HG03135 (cell line): Measurements from ENCODE around the gene TTC17.
"Not testable (repeated sequence)": the region's sequence is repeated elsewhere in the genome, so short reads cannot be mapped to it uniquely, and the experiment has no call there.

Source experiments
- ATAC-seq: cut with Tn5 transposase; IDR thresholded peaks from one replicate; pipeline ENCODE4 v1.9.1; 2021; ENCODE audit warnings: mild to moderate bottlenecking, moderate library complexity; ENCODE audit not compliant: unreplicated experiment

TTC17 gene

GRCh38 chr11:43378897-43379296, 20.2 kb downstream of the TTC17 start:
- ATAC-seq: no peak

- no peak for ATAC-seq
These were observed 23.1 kb downstream of the TTC17 start for GRCh38 chr11:43381802-43382201.

DNA sequence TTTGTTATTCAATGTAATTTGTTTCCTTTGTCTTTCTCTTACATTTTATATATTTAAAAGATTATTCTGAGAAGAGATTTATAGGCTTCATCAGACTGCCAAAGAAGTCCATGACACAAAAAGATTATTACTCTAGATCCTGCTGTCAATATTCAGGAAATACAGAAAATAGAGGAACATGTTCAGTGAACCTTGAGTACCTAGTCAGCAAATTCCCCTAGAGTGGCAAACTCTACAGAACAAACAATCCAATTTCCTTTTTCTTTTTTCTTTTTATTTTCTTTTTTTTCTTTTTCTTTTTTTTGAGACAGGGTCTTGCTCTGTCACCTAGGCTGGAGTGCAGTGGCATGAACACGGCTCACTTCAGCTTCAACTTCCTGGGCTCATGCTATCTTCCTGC, 23.9 kb downstream of the TTC17 start:
- no peak for ATAC-seq

DNA sequence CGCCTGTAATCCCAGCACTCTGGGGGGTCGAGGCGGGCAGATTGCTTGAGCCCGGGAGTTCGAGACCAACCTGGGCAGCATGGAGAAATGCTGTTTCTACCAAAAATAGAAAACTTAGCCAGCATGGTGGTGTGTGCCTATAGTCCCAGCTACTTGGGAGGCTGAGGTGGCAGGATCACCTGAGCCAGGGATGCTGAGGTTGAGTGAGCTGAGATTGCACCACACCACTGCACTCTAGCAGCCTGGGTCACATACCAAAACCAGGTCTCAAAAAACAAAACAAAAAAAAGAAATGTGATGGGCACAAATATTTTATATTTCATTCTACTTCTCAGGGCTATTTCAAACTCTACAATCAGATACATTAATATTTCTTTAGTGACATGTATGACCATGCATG, 25.7 kb downstream of the TTC17 start:
- ATAC-seq: no peak

GRCh38 chr11:43392713-43393112, 34.0 kb downstream of the TTC17 start:
- ATAC-seq: no peak

- no peak for ATAC-seq
These were observed 35.1 kb downstream of the TTC17 start for GRCh38 chr11:43393765-43394355.

DNA sequence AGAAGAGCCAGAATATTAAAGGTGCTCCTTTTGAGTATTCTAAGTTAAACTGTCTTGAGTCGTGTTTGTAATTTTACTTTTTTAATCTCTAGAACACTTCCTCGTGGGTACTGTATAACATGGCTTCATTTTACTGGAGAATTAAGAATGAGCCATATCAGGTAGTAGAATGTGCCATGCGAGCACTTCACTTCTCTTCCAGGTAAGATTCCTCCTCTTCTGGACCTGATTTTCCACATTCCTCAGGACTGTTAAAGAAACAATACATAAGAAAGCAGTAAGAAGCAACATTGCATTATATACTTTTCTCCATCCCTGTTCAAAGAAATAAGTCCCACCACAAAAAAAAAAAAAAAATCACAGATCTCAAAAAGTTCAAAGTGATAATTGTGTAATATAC, 37.9 kb downstream of the TTC17 start:
- ATAC-seq: no peak

GRCh38 chr11:43397251-43397650, 38.5 kb downstream of the TTC17 start:
- ATAC-seq: no peak

DNA sequence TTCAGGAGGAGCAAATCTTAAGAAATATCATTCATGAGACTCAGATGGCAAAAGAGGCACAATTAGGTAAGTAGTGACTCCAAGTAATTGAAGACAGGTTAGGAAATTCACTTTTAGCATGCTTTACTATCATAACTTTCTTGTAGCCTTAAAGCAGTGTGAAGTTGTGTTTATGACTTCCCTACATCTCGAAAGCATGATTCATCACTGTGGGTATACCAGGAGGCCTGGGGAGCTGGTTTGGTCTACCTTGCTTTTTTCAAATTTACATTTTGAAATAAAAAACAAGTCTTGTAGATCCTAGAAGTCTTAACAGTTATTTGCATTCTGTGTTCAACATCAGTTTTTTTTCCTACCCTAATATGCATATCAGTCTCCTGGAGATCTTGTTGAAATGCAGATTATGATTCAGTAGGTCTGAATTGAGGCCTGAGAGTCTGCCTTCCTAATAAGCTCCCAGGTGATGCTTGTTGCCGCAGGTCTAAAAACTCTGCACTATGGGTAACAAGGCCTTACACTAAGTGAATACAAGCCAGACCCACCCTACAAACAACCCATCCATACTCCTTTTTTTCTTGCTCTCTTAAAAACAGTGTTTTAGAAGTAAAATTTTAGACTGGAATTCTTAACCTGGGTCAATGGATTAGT, 41.4 kb downstream of the TTC17 start:
- ATAC-seq: no peak

DNA sequence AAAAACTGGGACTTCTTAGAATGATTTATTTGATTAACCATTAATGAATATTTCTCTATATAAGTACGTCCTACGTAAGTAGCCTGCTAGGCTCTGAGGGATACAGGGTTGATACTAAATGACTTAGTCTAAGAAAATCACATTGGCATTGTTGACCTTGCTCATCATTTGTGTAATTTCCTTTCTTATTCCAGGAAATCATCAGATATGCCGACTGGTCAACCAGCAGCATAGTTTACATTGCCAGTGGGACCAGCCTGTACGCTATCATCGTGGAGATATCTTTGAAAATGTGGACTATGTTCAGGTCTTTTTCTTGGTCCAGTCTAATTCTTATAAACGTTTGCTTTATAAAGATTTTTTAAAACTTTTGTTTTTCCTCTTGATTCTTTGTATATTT, 42.5 kb downstream of the TTC17 start:
- no peak for ATAC-seq

DNA sequence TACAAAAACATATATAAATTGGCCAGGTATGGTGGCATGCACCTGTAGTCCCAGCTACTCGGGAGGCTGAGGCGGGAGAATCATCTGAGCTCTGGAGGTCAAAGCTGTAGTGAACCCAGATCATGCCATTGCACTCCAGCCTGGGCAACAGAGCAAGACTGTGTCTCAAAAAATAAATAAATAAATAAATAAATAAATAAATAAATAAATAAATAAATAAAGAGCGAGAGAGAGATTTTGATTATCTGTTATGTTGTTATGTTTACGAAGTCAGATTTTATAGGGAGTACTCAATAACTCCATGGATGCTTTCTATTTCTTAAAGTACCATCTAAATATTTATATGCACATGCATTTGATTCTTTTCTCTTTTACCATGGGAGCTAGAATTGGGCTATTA, 43.1 kb downstream of the TTC17 start:
- not testable (repeated sequence) for ATAC-seq

DNA sequence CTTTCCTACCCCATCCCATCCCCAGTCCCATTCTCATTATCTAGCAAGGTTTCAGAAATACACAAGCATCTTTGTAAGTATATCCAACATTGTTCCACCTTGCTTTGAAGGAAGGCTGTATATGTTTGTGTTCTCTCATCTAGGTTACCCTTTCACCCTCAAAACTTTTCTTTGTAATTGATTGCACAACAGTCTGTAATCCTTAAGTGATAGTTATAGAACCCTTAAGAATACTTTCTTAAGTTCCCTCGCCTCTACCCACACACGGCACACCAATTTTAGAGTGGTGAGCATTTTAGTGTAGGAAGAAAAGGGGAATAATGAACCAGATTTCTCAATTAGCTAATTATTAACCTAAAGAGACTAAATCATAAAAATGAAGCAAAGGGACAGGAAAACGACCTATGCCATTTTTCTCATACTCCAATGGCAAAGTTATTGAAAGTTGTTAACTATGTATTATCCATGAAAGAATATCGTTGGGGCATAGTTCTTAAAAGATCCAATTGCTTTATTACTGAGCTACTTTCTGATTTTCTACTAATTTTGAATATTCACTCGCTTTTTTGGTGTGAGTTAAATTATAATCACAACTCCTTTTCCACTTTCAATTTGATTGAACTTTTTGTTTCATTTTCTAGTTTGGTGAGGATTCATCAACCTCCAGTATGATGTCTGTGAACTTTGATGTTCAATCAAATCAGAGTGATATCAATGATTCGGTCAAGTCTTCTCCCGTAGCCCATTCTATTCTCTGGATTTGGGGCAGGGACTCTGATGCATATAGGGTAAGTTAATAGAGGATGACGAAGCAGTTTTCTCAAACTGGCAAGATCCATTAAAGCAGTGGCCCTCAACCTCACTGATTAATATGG, 44.9 kb downstream of the TTC17 start:
- ATAC-seq: no peak

DNA sequence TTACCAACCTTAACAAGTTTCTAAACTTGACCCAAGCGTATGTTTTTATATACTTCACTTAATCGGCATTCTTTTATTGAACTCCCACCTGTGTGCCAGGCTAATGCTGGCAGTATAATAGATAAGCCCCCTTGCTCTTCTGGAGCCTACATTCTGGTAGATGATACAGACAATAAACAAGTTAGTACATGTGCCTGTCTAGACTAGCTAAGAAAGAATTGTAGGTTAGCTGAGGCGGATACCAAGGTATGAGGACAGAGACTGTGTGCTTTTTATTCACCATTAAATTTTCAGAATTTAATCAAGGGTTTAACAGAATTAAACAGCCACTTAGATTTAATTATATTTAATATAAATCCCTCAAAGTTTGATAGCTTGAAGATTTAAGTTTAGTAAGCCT, 45.7 kb downstream of the TTC17 start:
- ATAC-seq: no peak

DNA sequence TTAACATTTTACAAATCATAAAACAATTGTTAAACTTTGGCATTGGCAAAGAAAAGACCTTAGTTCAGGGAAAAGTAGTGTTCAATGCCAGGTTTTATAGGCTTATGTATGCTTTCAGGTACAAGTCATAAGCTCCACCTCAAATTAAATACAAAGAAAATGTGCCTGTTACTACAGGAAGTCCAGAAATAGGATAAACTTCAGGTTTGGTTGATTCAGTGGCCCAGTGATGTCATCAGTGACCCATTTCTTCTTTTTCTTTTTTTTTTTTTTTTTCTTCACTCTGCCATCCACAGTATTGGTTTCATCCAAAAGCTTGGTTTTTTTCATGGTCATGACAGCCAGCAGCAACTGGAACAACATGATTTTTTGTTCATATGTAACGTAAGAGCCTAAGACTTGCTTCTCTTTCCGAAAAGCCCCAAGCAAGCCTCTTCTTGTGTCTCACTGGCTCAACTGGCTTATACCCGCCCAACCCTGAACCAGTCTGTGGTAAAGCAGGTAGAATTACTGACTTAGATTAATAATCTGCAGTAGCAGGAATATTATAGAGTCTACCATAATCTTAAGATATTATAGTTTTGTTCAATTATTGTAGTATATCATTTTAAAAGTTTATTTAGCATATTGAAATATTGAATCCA, 46.2 kb downstream of the TTC17 start:
- no peak for ATAC-seq

GRCh38 chr11:43408277-43408676, 49.6 kb downstream of the TTC17 start:
- no peak for ATAC-seq

DNA sequence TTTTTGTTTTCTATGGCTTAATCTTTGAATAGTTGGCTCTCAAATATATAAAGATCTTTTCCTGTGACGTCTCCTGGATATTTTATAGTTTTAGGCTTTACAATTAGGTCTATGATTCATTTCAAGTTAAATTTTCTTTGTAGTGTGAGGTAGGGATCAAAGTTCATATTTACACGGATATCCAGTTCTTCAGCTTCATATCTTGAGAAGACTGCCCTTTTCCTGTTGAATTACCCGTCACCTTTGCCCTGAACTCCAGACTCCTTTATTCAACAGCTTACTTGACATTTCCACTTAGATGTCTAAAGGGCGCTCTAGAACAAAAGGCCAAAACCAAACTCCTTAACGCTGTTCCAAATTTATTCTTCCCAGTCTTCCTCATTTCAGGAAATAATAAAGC, 51.7 kb downstream of the TTC17 start:
- ATAC-seq: no peak

- ATAC-seq: no peak
These were observed 59.5 kb downstream of the TTC17 start for GRCh38 chr11:43418197-43418596.

- no peak for ATAC-seq
These were observed 60.7 kb downstream of the TTC17 start for GRCh38 chr11:43419460-43419859.

- no peak for ATAC-seq
These were observed 69.3 kb downstream of the TTC17 start for GRCh38 chr11:43427971-43428370.

- not testable (repeated sequence) for ATAC-seq
These were observed 72.2 kb downstream of the TTC17 start for GRCh38 chr11:43430916-43431315.

- ATAC-seq: no peak
These were observed 76.2 kb downstream of the TTC17 start for GRCh38 chr11:43434893-43435292.

DNA sequence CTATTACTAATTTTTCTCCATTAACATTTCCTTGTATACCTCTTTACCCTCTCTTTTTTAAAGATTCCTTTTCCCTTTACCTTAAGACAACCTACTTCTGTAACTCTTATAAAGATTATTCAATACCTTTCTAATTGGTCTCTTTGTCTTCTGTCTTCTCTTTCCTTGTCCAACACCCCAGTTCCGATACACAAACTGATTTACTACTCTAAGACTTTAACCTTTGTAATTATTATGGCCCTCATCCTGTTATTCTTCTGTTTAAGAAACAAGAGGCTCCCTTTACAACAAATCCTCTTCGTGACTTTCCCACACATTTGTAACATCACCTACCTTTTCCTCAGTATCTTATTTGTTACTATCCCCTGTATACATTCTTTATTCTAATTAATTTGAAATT, 81.8 kb downstream of the TTC17 start:
- ATAC-seq: no peak
